Mesendoderm (in vitro differentiated cells): ENCODE results near the gene PEDS1.
"Not testable (repeated sequence)": the region's sequence is repeated elsewhere in the genome, so short reads cannot be mapped to it uniquely, and the experiment has no call there.

ENCODE experiments used
- DNase-seq: peaks from one replicate; pipeline ENCODE4 v3.0.0; 2013
- H2AK5ac ChIP-seq: 2 replicates; pipeline ENCODE4 v1.6.1; 2013; ENCODE audit warnings: low read length, inconsistent platforms
- H2BK120ac ChIP-seq: 2 replicates; pipeline ENCODE4 v1.6.1; 2013; ENCODE audit warnings: low read depth, mild to moderate bottlenecking, low read length, moderate library complexity, mixed read lengths
- H2BK15ac ChIP-seq: replicated peaks from 2 replicates; pipeline ENCODE4 v1.6.1; 2013; ENCODE audit warnings: low read depth, mild to moderate bottlenecking, moderate library complexity
- H2BK5ac ChIP-seq: 2 replicates; pipeline ENCODE4 v1.6.1; 2013; ENCODE audit warnings: low read length, inconsistent platforms
- H3K18ac ChIP-seq: 2 replicates; pipeline ENCODE4 v1.6.1; 2013; ENCODE audit warnings: mild to moderate bottlenecking, low read length, mixed read lengths
- H3K23ac ChIP-seq: one replicate; pipeline ENCODE4 v1.6.1; 2013; ENCODE audit warnings: low read length
- H3K27ac ChIP-seq: 2 replicates; pipeline ENCODE4 v1.5.1; 2013; ENCODE audit warnings: low read depth, mild to moderate bottlenecking, inconsistent platforms, low read length, moderate library complexity
- H3K27me3 ChIP-seq: 2 replicates; pipeline ENCODE4 v1.6.1; 2013; ENCODE audit warnings: low read length, control low read depth, mild to moderate bottlenecking, inconsistent platforms; ENCODE audit not compliant: insufficient read depth, poor library complexity
- H3K36me3 ChIP-seq: 2 replicates; pipeline ENCODE4 v1.6.1; 2013; ENCODE audit warnings: low read length, inconsistent platforms; ENCODE audit not compliant: control insufficient read depth, insufficient read depth
- H3K4ac ChIP-seq: one replicate; pipeline ENCODE4 v1.6.1; 2013; ENCODE audit warnings: low read depth, mild to moderate bottlenecking, low read length, moderate library complexity
- H3K4me1 ChIP-seq: 2 replicates; pipeline ENCODE4 v1.6.1; 2013; ENCODE audit warnings: low read depth, low read length, inconsistent platforms; ENCODE audit not compliant: control insufficient read depth
- H3K4me2 ChIP-seq: 2 replicates; pipeline ENCODE4 v1.6.1; 2013; ENCODE audit warnings: low read length
- H3K4me3 ChIP-seq: 2 replicates; pipeline ENCODE4 v1.5.1; 2013; ENCODE audit warnings: mild to moderate bottlenecking, low read length
- H3K56ac ChIP-seq: one replicate; pipeline ENCODE4 v1.6.1; 2013; ENCODE audit warnings: low read length
- H3K79me1 ChIP-seq: 2 replicates; pipeline ENCODE4 v1.6.1; 2013; ENCODE audit warnings: low read length, inconsistent platforms
- H3K79me2 ChIP-seq: 2 replicates; pipeline ENCODE4 v1.6.1; 2013; ENCODE audit warnings: mild to moderate bottlenecking, low read length; ENCODE audit not compliant: control insufficient read depth, insufficient read depth
- H3K9ac ChIP-seq: 2 replicates; pipeline ENCODE4 v1.6.1; 2013; ENCODE audit warnings: low read length, inconsistent platforms
- H4K5ac ChIP-seq: one replicate; pipeline ENCODE4 v1.6.1; 2013; ENCODE audit warnings: low read length
- H4K8ac ChIP-seq: one replicate; pipeline ENCODE4 v1.6.1; 2013; ENCODE audit warnings: low read depth, mild to moderate bottlenecking, control low read depth, low read length, moderate library complexity
- WGBS: extraction: QIAGEN DNeasy Blood & Tissue Kit; methylation state at CpG from one replicate; pipeline ENCODE4 v1.1.7; 2013; ENCODE audit warnings: low lambda C conversion rate, missing lambda C conversion rate; ENCODE audit not compliant: insufficient coverage; ENCODE audit errors: extremely low coverage; 5-methylcytosine and 5-hydroxymethylcytosine counted together

The PEDS1 gene

GRCh38 chr20:50138120-50138478 is 15.4 kb downstream of the PEDS1 start:
- no peak overlapping the region for H2BK120ac ChIP-seq
- peaks cover 10% of the 10 kb centered on the region for H3K36me3 ChIP-seq
- no peaks in the 10 kb centered on the region for H3K4me1 ChIP-seq
- H2BK15ac ChIP-seq = no peak overlapping the region
- peaks cover 27% of the 10 kb centered on the region for H3K79me1 ChIP-seq
- no peak overlapping the region for H3K4me2 ChIP-seq
- H3K56ac ChIP-seq = no peak overlapping the region
- peaks cover 22% of the 10 kb centered on the region for H3K79me2 ChIP-seq
- H2AK5ac ChIP-seq = no peak overlapping the region
- H4K8ac ChIP-seq = no peak overlapping the region
- WGBS = no CpG with 5 or more reads among the region's 5 CpGs
- H3K27ac ChIP-seq = no peak overlapping the region
- H2BK5ac ChIP-seq = no peak overlapping the region
- H4K5ac ChIP-seq = no peak overlapping the region
- no peak for DNase-seq
- no peak overlapping the region for H3K4ac ChIP-seq
- no peak overlapping the region for H3K9ac ChIP-seq
- no peak overlapping the region for H3K4me3 ChIP-seq
- H3K18ac ChIP-seq = no peak overlapping the region
- no peak overlapping the region for H3K23ac ChIP-seq
- H3K27me3 ChIP-seq = no peaks in the 10 kb centered on the region

GRCh38 chr20:50137702-50138101 is 15.8 kb downstream of the PEDS1 start:
- not testable (repeated sequence) for H2AK5ac ChIP-seq, H4K5ac ChIP-seq, H3K4me3 ChIP-seq, H4K8ac ChIP-seq, H3K27me3 ChIP-seq, H3K18ac ChIP-seq, H2BK15ac ChIP-seq, H3K4me2 ChIP-seq, H3K4me1 ChIP-seq, H3K9ac ChIP-seq, H3K56ac ChIP-seq, H3K23ac ChIP-seq, H3K4ac ChIP-seq, H2BK120ac ChIP-seq, H3K36me3 ChIP-seq, H3K27ac ChIP-seq, DNase-seq, H2BK5ac ChIP-seq
- Histone ChIP-seq H3K79me2 (peaks cover 19% of the 10 kb centered on the region), H3K79me1 (peaks cover 25% of the 10 kb centered on the region)
- WGBS = no CpG with 5 or more reads among the region's 13 CpGs

- Histone ChIP-seq H3K23ac (no peak overlapping the region), H3K27me3 (no peaks in the 10 kb centered on the region), H3K36me3 (peaks cover 8% of the 10 kb centered on the region), H4K8ac (no peak overlapping the region), H2AK5ac (no peak overlapping the region), H3K4ac (no peak overlapping the region), H3K79me1 (peaks cover 27% of the 10 kb centered on the region), H3K4me1 (no peaks in the 10 kb centered on the region), H3K4me2 (no peak overlapping the region), H3K9ac (no peak overlapping the region), H3K56ac (no peak overlapping the region), H2BK15ac (no peak overlapping the region), H2BK120ac (no peak overlapping the region), H4K5ac (no peak overlapping the region), H3K27ac (no peak overlapping the region), H2BK5ac (no peak overlapping the region), H3K18ac (no peak overlapping the region), H3K4me3 (no peak overlapping the region), H3K79me2 (peaks cover 18% of the 10 kb centered on the region)
- DNase-seq = no peak
- no CpG with 5 or more reads among the region's 15 CpGs for WGBS
Observed at GRCh38 chr20:50136822-50137599, 16.5 kb downstream of the PEDS1 start.

- not testable (repeated sequence) for H4K5ac ChIP-seq, H3K27me3 ChIP-seq, H3K27ac ChIP-seq, H3K79me2 ChIP-seq, H3K36me3 ChIP-seq, H3K4me1 ChIP-seq, H4K8ac ChIP-seq, H2BK15ac ChIP-seq, H3K56ac ChIP-seq, H2BK5ac ChIP-seq, H3K9ac ChIP-seq, H3K4me3 ChIP-seq, H3K18ac ChIP-seq, H2AK5ac ChIP-seq, DNase-seq, H3K4me2 ChIP-seq, H3K23ac ChIP-seq, H3K4ac ChIP-seq, H2BK120ac ChIP-seq
- H3K79me1 ChIP-seq = peaks cover 17% of the 10 kb centered on the region
- WGBS = no CpG with 5 or more reads among the region's 7 CpGs
Observed at GRCh38 chr20:50135157-50135556, 18.4 kb downstream of the PEDS1 start.

DNA sequence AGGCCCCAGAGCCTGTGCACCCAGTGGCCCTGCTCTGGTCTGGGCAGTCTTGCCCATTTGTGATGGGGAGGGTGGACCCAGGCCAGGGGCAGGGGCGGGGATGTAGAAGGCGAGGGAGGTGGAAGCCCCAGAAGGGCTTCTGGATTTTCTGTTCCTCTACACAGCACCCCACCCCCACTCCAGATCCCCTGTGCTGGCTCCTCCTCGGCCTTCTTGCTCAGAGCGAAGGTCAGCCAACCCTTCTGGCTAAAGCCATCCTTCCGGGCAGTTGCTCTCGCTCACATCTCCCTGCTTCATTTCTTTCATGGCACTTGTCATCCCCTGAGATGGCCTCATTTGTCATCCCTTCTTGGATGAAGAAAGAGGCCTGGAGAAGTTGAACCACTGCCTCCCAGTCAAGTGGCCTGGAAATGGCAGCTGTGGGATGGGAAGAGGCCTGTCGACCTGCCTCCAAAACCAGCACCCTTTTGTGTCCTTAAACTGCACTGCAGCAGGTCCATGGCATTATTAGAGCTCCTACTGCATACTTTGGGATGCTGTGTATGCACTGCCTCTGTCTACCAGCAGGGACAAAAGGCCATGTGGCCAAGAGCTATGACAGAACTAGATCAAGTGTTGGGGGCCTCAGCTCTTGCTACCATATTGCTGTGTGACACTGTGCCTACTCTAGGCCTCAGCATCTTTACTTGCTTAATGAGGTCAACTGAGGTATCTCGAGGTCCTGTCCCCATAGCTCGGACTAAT is 19.9 kb downstream of the PEDS1 start:
- no peak overlapping the region for H4K8ac ChIP-seq
- H3K79me1 ChIP-seq = peaks cover 17% of the 10 kb centered on the region
- no peak overlapping the region for H2BK120ac ChIP-seq
- H3K4me2 ChIP-seq = no peak overlapping the region
- H3K18ac ChIP-seq = no peak overlapping the region
- H4K5ac ChIP-seq = no peak overlapping the region
- H3K4me3 ChIP-seq = no peak overlapping the region
- DNase-seq = no peak
- H3K4ac ChIP-seq = no peak overlapping the region
- WGBS = no CpG with 5 or more reads among the region's 9 CpGs
- H2AK5ac ChIP-seq = no peak overlapping the region
- no peaks in the 10 kb centered on the region for H3K4me1 ChIP-seq
- H3K36me3 ChIP-seq = peaks cover 5% of the 10 kb centered on the region
- no peaks in the 10 kb centered on the region for H3K27me3 ChIP-seq
- H3K9ac ChIP-seq = no peak overlapping the region
- H3K56ac ChIP-seq = no peak overlapping the region
- H3K23ac ChIP-seq = no peak overlapping the region
- H3K27ac ChIP-seq = no peak overlapping the region
- H3K79me2 ChIP-seq = peaks cover 6% of the 10 kb centered on the region
- no peak overlapping the region for H2BK5ac ChIP-seq
- H2BK15ac ChIP-seq = no peak overlapping the region
